HG03521 (cell line): ENCODE measurements around the gene GLB1L2.

Source experiments
- ATAC-seq: cut with Tn5 transposase; IDR thresholded peaks from one replicate; pipeline ENCODE4 v1.9.1; 2021; ENCODE audit warnings: mild to moderate bottlenecking, moderate library complexity; ENCODE audit not compliant: unreplicated experiment

The GLB1L2 gene

GRCh38 chr11:134346101-134346975 lies 14.6 kb downstream of the GLB1L2 start:
- no peak for ATAC-seq

GRCh38 chr11:134346976-134347350 lies 15.2 kb downstream of the GLB1L2 start:
- no peak for ATAC-seq

- no peak for ATAC-seq
Observed at GRCh38 chr11:134347441-134347840, 15.7 kb downstream of the GLB1L2 start.

GRCh38 chr11:134349109-134349801 lies 17.5 kb downstream of the GLB1L2 start:
- peak; percentile 52 for ATAC-seq

- no peak for ATAC-seq
Observed at GRCh38 chr11:134349802-134350355, 18.1 kb downstream of the GLB1L2 start.

- peak; percentile 42 for ATAC-seq
Observed at GRCh38 chr11:134350381-134350780, 18.6 kb downstream of the GLB1L2 start.

GRCh38 chr11:134352111-134352510 lies 20.3 kb downstream of the GLB1L2 start:
- no peak for ATAC-seq

- ATAC-seq = no peak
Observed at GRCh38 chr11:134355136-134355535, 23.3 kb downstream of the GLB1L2 start.

- no peak for ATAC-seq
Observed at GRCh38 chr11:134355656-134356055, 23.9 kb downstream of the GLB1L2 start.

GRCh38 chr11:134356656-134357544 lies 25.1 kb downstream of the GLB1L2 start:
- ATAC-seq = no peak

- no peak for ATAC-seq
Observed at GRCh38 chr11:134357545-134357839, 25.7 kb downstream of the GLB1L2 start.

GRCh38 chr11:134358165-134358855 lies 26.5 kb downstream of the GLB1L2 start:
- no peak for ATAC-seq

- no peak for ATAC-seq
Observed at GRCh38 chr11:134358856-134359490, 27.2 kb downstream of the GLB1L2 start.

- ATAC-seq = no peak
Observed at GRCh38 chr11:134359646-134360045, 27.9 kb downstream of the GLB1L2 start.

- peak; percentile 95 for ATAC-seq
Observed at GRCh38 chr11:134360050-134360835, 28.5 kb downstream of the GLB1L2 start.

- ATAC-seq = no peak
Observed at GRCh38 chr11:134361661-134362060, 29.9 kb downstream of the GLB1L2 start.

GRCh38 chr11:134362192-134362901 lies 30.6 kb downstream of the GLB1L2 start:
- no peak for ATAC-seq

GRCh38 chr11:134363161-134363560 lies 31.4 kb downstream of the GLB1L2 start:
- ATAC-seq = no peak

- no peak for ATAC-seq
Observed at GRCh38 chr11:134363592-134363991, 31.8 kb downstream of the GLB1L2 start.
